Measurements from ENCODE around the gene KIF5C. TPM values are rescaled to one million over a fixed set of nuclear protein-coding genes. Genes with fewer than 3 reads are reported as not detected.

KIF5C gene
- polyA plus RNA-seq, 1 donor (not counting 4 experiments of a cell fraction or from before 2014, with no cell fraction given), result 0.03 TPM

GRCh38 chr2:148952621-148953020 lies 77.6 kb downstream of the KIF5C start:
- Histone ChIP-seq H3K4me2 (ENCODE audit: control insufficient read depth, extremely low read depth, insufficient read depth, low read depth, low read length) (no peak overlapping the region), H3K27ac (ENCODE audit: control insufficient read depth, insufficient read depth, low read length) (no peak overlapping the region), H3K27me3 (ENCODE audit: control insufficient read depth, extremely low read depth, insufficient read depth, low read length) (peaks cover 17% of the 10 kb centered on the region), H2AFZ (ENCODE audit: control insufficient read depth, low read length) (no peak overlapping the region), H3K4me1 (ENCODE audit: control insufficient read depth, extremely low read depth, insufficient read depth, low read length) (peaks cover 4% of the 10 kb centered on the region), H3K9me1 (ENCODE audit: control insufficient read depth, extremely low read depth, insufficient read depth, low read length) (no peaks in the 10 kb centered on the region), H3K36me3 (ENCODE audit: control insufficient read depth in 2 of 2, extremely low read depth in 1 of 2, insufficient read depth in 2 of 2, low read length in 2 of 2) (no peaks in the 10 kb centered on the region), H3K4me3 (ENCODE audit: control insufficient read depth in 2 of 3, extremely low read depth in 1 of 3, insufficient read depth in 2 of 3, low read depth in 1 of 3, low read length in 3 of 3) (no peak overlapping the region), H3K9ac (ENCODE audit: control insufficient read depth, extremely low read depth, insufficient read depth, low read length) (no peak overlapping the region), H4K20me1 (ENCODE audit: control insufficient read depth, extremely low read depth, insufficient read depth, low read length) (no peaks in the 10 kb centered on the region), H3K79me2 (ENCODE audit: control insufficient read depth, insufficient read depth, low read length) (no peaks in the 10 kb centered on the region), H3K9me3 (ENCODE audit: control insufficient read depth, low read depth, low read length) (no peaks in the 10 kb centered on the region)
- FAIRE-seq, result no peak
- dilution Hi-C loops (cut with MboI; ENCODE audit: extremely low pct_ligation_motif_present, low sequenced_read_pairs), result no loop called here
- no peak for DNase-seq (ENCODE audit: low read depth, low spot score)
- TF ChIP-seq CTCF (optimal IDR thresholded peaks at IDR 0.05 in 1 of 3, IDR thresholded peaks at IDR 0.05 in 1 of 3, conservative IDR thresholded peaks at IDR 0.05 in 1 of 3; ENCODE audit: extremely low read depth in 1 of 3, insufficient read depth in 2 of 3, low read length in 3 of 3) (no peak), EZH2 (IDR thresholded peaks at IDR 0.05; ENCODE audit: low read length) (no peak)

GRCh38 chr2:148953426-148953825 lies 78.4 kb downstream of the KIF5C start:
- no peak for DNase-seq (ENCODE audit: low read depth, low spot score)
- dilution Hi-C loops (cut with MboI; ENCODE audit: extremely low pct_ligation_motif_present, low sequenced_read_pairs), result no loop called here
- Histone ChIP-seq H3K4me1 (ENCODE audit: control insufficient read depth, extremely low read depth, insufficient read depth, low read length) (peaks cover 4% of the 10 kb centered on the region), H3K27ac (ENCODE audit: control insufficient read depth, insufficient read depth, low read length) (no peak overlapping the region), H3K4me2 (ENCODE audit: control insufficient read depth, extremely low read depth, insufficient read depth, low read depth, low read length) (no peak overlapping the region), H2AFZ (ENCODE audit: control insufficient read depth, low read length) (no peak overlapping the region), H3K27me3 (ENCODE audit: control insufficient read depth, extremely low read depth, insufficient read depth, low read length) (peaks cover 17% of the 10 kb centered on the region), H3K4me3 (ENCODE audit: control insufficient read depth in 2 of 3, extremely low read depth in 1 of 3, insufficient read depth in 2 of 3, low read depth in 1 of 3, low read length in 3 of 3) (no peak overlapping the region), H3K79me2 (ENCODE audit: control insufficient read depth, insufficient read depth, low read length) (no peaks in the 10 kb centered on the region), H4K20me1 (ENCODE audit: control insufficient read depth, extremely low read depth, insufficient read depth, low read length) (no peaks in the 10 kb centered on the region), H3K9me3 (ENCODE audit: control insufficient read depth, low read depth, low read length) (no peaks in the 10 kb centered on the region), H3K36me3 (ENCODE audit: control insufficient read depth in 2 of 2, extremely low read depth in 1 of 2, insufficient read depth in 2 of 2, low read length in 2 of 2) (no peaks in the 10 kb centered on the region), H3K9ac (ENCODE audit: control insufficient read depth, extremely low read depth, insufficient read depth, low read length) (no peak overlapping the region), H3K9me1 (ENCODE audit: control insufficient read depth, extremely low read depth, insufficient read depth, low read length) (no peaks in the 10 kb centered on the region)
- no peak for FAIRE-seq
- TF ChIP-seq EZH2 (IDR thresholded peaks at IDR 0.05; ENCODE audit: low read length), result no peak
- TF ChIP-seq CTCF (optimal IDR thresholded peaks at IDR 0.05 in 1 of 3, IDR thresholded peaks at IDR 0.05 in 1 of 3, conservative IDR thresholded peaks at IDR 0.05 in 1 of 3; ENCODE audit: extremely low read depth in 1 of 3, insufficient read depth in 2 of 3, low read length in 3 of 3), result no peak
